NCI-H2107 (cell line): Measurements from ENCODE around the gene ITLN1.
"Not testable (repeated sequence)": the region's sequence is repeated elsewhere in the genome, so short reads cannot be mapped to it uniquely, and the experiment has no call there.

Source experiments
- DNase-seq: peaks from one replicate; lab custom pipeline; 2025; lab: John Stamatoyannopoulos, UW

The ITLN1 gene

DNA sequence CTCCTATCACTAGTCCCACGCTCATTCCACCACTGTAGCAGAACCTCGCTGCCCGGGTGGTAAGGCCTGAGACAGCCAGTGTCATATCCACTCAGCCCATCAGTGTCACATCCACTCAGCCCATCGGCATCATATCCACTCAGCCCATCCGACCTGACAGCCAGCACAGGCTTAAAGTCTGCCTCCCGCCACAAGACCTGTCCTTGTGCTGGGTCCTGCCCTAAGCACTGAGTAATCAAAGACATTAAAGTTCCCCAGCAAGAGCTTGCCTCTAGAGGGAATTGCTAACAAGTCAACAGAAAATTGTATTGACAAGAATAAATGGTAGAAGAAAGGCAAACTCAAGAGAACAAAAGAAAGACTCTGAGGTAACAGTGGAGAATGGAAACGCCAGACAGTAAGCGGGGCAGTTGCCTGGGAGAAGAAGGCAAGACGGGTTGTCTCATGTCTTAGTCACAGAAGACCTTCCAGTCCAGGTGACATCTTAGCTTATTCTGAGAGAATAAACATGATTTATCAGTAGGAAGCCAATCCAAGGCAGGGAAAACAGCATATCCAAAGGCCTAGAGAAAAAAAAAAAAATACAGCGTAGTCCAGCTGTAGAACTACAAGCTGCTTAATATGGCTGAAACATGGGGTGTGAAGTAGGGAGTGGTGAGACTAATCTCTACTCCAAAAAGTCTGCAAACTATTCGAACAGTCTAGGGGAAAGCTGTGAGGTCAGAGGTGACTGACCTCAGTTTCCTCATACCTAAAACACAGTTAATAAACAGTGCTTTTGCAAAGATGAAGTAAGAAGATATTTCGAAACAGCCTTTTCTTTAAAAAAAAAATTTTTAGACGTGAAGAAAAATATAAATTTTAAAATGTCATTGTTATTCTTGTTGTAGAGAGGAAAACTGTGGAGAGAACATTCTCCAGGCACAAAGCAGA is 1.1 kb downstream of the ITLN1 start:
- DNase-seq, result no peak

DNA sequence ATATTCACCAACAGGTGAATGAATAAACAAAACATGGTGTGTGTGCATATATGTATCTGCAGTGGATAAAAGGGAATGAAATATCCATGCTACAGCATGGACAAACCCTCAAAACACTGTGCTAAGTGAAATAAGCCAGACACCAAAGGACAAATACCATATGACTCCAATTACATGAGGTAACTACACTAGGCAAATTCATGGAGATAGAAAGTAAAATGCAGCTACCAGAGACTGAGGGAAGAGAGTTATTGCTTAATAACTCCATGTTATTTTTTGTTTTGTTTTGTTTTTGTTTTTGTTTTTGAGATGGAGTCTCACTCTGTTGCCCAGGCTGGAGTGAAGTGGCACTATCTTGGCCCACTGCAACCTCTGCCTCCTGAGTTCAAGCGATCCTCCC is 2.4 kb downstream of the ITLN1 start:
- DNase-seq, result no peak

DNA sequence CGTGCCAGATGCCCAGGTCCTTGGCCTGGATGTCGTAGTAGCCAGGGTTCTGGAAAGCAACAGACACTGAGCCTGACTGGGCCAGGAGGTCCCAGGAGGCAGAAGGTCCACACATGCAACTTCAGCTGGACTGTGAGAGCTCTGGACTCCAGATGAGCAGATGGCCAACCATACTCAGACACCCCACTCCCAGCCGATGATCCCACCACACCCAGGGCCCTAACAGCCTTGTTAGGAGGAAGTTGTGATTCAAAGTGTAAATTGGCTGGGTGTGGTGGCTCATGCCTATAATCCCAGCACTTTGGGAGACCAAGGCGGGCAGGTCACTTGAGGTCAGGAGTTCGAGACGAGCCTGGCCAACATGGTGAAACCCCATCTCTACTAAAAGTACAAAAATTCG is 3.7 kb downstream of the ITLN1 start:
- DNase-seq, result not testable (repeated sequence)

DNA sequence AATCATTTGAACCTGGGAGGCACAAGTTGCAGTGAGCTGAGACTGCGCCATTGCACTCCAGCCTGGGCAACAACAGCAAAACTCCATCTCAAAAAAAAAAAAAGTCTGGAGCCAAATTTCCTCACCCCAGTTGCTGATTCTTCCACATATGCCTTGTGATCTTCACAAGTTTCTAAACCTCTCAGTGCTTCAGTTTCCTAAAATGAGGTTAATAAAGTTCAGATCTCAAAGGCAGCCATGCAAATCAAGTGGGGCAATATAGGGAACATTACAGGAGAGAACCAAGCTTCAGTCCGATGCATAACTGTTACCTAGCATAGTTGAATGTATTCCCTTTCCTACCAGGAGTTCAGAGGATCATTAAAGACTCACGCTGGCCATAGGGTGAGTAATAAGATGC is 4.8 kb downstream of the ITLN1 start:
- DNase-seq, result no peak

DNA sequence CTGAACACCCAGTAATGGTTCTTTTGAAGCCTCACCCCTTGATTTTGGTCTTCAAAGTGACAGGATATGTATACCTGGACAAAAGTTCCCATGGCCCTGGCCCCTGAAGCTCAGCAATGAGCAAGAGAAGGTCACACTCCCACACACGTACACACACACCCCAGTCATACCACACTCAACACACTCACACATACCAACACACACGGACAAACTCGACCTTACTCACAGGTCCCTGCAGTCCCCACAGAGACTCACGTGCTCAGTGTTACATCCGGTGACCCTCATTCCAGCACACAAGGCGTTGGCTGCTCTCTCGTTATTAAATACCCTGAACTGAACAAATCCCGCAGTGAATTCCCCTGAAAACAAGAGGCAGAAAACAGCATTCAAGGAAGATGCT is 5.9 kb downstream of the ITLN1 start:
- no peak for DNase-seq

DNA sequence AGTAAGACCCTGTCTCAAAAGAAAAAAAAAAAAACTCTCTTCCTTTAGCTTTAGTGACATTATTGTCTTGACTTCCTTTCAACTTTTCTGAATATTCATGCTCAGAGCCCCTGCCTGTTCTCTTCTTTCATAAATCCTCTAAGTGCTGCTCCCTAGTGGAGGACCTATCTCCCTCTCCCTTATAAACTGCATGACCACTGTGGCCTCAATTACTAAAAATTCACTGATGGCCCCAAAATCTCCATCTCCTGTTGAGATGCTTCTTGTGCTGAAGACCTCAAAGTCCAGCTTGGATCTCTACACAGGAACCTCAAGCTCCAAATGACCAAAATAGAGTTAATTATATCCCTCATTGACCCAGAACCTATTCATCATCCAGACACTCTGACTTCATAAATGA is 7.8 kb downstream of the ITLN1 start:
- no peak for DNase-seq

DNA sequence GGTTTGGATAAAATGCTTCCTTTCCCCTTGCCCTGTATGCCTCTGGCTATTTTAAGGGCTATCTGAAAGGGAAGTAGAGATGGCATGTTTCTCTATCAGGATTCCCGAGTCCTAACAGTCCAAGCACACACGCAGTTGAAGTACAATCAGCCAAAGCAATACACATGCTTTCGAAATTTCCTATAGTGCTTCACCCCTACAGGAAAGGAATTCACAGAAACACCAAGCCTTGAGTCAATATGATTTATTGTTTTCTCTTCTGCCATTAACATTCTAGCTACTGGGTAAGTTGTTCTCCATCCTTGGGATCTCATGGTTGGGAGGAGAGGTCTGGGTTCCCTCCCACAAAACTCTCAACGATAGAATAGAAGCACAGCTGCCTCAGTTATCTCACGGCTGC is 8.7 kb downstream of the ITLN1 start:
- DNase-seq, result no peak

DNA sequence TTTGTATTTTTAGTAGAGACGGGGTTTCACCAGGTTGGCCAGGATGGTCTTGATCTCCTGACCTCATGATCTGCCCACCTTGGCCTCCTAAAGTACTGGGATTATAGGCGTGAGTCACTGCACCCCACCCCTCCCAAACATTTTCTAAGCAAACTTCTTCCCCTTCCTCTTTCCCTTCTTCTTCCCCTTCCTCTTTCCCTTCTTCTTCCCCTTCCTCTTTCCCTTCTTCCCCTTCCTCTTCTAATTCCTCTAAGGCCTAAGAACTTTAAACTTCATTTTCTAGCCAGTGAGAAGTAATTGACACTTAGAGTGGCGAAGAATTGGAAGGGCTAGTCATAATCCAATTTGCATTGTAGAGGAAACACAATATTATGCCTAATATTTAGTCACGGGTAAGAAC is 9.4 kb downstream of the ITLN1 start:
- not testable (repeated sequence) for DNase-seq

DNA sequence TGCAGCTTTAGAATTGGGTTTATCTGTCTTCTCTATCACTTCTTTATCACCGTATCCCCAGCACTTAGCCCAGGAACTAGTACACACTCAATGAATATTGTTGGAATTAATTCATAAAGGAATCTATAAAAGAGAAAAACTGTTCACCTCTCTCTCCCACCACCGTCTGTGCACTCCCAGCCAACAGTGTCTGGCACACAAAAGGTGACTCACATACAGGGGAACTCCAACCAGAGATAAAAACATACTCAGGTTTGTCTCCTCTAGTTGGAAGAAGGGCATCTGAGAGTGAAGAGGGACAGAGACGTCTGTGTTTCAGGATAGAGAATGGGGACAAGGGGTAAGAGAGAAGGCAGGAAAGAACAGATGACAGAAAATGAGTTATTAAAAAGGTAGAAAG is 10.0 kb downstream of the ITLN1 start:
- DNase-seq, result no peak

DNA sequence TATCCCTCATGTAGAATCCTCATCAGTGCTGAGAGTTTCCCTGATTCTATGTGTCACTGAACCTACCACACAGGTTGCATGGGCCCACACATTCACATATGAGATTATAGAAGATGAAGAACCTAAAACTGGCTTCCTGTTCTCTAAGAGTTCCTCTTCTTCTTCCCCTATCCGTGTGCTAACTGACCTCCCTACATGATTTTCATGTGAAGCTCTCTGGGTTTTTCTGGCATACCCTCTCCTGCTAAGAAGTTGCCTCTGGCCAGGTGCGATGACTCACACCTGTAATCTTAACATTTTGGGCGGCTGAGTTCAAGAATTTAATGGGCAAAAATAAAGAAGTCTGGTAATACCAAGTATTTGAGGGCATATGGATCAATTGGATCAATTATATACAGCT is 16.8 kb downstream of the ITLN1 start:
- no peak for DNase-seq

DNA sequence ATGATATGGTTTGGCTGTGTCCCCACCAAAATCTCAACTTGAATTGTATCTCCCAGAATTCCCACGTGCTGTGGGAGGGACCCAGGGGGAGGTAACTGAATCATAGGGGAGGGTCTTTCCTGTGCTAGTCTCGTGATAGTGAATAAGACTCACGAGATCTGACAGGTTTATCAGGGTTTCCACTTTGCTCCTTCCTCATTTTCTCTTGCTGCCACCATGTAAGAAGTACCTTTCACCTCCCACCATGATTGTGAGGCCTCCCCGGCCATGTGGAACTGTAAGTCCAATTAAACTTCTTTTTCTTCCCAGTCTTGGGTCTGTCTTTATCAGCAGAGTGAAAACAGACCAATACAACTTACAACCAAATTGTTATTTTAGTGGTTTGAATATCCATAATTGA is 17.3 kb downstream of the ITLN1 start:
- DNase-seq, result not testable (repeated sequence)

DNA sequence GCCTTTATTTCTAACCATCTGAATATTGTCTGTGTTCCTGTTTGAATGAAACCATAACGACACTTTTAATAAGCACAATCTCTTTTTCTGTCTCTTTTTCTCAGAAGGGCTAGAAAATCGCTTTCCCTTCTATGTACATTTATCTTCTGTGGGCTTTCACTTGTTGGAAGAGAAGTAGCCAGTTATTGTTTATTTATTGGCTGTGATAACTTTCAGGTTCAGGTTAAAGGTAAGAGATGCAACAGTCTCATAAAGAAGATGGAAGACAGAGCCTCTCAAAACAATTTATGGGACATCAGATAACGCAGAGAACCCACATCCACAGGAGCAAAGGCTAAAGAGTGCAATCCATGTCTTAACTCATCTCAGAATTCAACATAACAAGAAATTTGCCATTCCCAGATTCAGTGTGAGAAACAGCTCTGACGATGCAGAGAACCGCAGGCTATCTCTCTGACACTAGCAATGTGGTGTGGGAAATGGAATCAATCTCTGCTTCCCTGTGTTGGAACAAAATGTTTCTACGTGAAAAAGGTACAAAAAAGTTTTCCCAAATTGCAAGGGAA is 18.2 kb downstream of the ITLN1 start:
- DNase-seq, result no peak

DNA sequence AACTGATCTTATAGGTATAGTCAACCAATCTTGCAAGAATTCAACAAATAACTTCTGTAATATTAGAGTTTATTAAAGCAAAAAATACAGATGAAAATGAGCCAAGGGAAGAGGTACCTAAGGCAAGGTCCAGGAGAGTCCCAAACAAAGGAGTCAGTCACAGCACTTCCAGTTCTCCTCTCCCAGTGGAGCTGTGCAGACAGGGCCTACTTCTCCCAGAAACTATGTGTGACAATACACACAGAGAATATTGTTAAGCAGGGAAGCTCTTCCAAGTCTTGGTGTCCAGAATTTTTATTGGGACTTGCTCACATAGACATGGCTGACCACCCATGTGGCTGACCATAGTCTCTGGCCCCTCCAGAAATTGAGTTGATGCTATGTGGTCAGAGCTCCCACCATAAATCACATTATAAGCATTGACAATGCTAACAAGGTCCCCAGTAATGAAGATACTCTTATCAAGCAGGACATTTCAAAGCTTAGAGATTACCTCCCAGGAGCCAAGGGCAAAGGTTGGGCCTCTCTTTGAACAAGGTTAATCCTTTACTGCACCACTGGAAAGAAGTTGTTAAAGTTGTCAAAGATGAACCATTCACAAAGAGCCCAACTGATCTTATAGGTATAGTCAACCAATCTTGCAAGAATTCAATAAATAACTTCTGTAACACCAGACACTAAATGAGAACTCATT is 18.8 kb downstream of the ITLN1 start:
- DNase-seq, result no peak

DNA sequence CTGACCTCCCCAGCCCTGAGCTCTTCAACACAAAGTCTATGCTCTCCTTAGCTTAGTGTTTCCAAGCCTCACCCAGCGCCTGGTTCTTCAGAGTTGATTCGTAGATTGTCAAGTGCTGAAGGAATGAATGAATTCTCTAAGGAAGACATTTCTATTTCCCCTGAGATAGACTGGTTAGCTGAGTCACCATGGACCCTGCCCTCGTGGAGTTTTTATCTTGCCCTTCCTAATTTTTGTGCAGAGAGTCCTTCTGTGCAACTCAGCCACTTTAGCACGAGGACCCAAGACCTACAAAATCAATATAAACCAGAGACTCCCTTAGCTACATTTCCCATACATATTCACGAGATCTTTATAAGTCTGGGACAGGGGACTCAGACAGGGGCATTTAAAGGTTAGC is 19.6 kb downstream of the ITLN1 start:
- no peak for DNase-seq

DNA sequence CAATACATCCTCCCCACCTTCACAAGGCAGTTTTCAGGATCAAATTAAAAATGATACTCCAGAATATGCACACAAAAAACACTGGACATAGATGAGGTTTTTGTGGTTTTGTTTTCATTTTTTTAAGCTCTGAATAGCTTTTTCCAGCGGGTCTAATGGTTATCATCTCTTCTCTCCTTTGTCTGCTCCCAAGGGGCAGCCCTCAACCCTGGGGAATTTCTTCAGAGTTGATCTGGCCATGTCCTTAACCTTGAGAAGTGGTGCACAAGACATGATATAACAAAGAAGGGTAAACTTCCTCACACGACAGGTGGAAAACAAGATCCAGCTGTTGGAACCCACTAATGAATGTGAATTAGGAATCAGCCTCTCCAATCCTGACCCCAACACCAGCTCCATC is 20.8 kb downstream of the ITLN1 start:
- no peak for DNase-seq

DNA sequence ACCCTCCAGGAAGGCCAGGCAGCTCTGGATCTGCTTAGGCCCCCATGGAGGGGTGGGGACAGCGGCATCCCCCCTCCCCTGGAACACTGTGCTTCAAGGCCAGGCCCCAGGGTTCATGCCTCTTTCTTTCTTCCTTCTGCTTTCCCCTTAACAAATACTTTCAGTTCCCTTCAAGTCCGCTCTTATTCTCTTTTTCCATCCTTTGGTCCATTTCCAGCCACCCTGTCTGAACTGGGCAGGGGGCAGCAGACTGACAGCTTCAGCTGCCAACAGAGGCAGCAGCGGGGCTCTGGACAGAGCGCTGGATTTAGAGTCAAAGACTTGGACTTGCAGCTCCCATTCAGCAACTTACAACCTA is 21.2 kb downstream of the ITLN1 start:
- no peak for DNase-seq

DNA sequence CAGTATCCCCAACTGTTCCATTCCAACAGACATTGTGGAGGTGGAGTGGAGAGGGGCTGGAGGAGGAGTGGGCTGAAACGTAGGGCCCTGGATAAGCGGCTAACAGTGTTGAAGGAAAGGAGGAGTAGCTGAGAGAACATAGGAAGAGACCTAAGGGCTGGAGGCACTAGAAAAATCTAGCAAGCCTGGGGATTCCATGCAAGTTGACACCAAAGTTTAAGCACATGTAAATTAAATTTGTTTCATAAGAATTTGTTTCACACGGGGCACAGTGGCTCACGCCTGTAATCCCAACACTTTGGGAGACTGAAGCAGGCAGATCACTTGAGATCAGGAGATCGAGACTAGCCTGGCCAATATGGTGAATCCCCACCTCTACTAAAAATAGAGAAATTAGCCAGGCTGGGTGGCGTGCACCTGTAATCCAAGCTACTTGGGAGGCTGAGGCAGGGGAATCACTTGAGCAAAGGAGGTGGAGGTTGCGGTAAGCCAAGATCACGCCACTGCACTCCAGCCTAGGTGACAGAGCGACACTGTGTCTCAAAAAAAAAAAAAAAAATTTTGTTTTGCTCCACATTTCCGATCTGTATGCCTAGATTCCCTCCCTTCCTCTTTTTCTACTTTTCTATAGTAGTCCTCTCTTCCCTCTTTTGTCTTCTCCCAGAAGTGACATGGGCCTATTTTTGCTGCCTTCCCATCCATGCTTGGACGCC is 21.8 kb downstream of the ITLN1 start:
- DNase-seq, result no peak

DNA sequence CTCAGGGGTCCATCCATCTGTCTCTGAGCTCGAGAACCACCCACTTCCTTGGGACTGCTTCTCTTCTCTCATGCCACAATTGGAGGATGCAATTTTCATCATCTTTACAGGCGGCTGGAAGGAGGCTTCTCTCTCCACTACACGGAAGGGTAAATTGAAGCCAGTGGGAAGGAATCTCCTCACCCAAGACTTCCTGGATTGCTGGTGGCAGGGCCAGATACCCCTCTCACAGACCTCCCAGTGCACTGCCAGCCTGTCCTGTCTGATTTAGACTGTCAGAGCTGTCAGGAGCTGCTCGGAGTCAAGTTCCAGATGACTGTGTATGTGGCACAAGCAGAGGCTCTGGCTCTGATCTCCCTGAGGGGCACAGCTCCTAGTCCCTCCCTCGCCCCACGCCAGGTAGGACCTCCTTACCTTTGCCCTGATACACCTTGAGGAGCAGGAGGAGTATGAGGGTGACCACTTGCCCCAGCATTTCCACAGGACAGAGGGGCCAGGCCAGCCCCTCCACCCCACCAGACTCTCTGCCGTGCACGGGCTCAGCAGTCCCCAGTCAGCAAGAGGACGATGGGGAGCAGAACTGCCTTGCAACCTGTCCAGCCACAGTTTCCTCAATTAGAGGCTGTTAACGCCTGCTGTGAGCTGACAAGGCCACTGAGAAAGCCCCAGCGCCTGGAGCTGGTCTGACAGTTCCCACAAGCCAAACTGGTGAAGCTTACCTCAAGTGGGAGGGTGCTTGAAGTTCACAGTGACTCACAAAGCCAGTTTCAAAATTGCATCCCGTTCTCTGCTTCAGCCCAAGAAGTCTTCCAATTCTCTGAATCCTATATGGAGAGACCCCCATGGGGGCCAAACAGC is 22.5 kb downstream of the ITLN1 start, which contains the start of gene CD244:
CD244 (minus strand) TSS at position 685 of the 858 bp plus-strand sequence; CDS start at position 475, 210 bp downstream.
- DNase-seq, result no peak

DNA sequence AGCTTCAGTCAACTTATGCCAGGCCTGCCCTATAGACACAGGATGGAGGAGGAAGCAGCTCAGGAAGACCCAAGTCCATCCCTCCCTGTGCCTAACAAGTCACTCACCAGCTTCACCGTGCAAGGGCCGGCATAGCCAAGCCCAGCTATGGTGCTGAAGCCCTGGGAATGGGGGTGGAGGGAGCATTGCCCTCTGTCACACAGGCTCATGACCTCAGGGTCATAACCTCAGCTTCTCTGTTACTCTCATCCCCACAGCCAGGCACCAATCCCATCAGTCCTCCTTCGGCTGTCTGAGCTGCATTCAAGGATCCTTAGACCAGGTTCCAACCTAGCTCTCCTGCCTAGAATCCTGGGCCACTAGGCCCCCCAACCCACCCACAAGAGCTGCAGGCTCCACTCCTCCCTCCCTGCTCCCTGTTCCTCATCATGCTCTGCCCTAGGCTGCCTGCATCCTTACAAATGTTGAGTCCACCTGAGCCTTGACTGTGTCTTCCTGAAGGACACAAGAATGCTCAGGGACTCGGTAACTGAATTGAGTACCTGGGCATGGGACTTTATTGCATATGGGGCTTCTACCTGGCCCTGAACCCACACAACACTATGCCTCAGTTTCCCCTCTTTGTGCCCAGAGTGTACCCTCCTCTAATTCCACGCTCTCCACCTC is 24.0 kb downstream of the ITLN1 start:
- DNase-seq, result no peak

DNA sequence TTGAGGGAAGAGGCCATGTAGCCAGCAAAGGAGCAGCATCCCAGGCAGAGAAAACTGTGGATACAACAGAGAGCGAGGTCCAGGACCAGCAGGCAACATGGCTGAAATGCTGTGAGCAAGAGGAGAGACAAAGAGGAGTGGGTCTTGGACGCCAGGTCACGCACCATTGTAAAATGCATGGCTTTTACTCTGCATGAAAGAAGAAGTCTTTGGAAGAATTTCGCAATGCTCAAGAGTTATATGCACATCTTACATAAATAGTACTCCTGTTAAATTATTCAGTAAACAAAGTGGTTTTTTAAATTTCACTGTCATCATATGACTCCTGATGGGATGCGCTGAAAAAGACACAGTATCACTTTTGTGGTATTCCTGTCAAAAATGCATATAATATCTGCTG is 25.8 kb downstream of the ITLN1 start:
- DNase-seq, result no peak

DNA sequence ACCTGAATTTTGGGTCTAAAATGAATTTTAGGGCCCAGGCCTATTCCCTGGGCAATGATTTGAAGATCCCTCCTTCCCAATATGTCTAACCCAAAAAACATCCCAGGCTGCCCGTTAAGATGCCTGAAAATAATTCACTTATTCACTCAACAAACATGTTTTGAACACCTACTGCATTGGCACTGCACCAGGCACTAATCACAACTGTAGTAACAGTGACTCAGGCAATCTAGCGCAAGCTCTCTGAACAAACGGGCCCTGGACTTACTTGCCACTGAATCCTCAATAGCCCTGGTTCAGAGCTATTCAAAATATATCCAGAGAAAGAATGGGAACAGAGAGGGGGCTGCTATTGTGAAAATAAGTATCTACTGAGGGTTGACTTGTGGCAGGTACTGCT is 26.5 kb downstream of the ITLN1 start:
- DNase-seq, result no peak
